ENCODE measurements around the gene SFMBT2.

DNA sequence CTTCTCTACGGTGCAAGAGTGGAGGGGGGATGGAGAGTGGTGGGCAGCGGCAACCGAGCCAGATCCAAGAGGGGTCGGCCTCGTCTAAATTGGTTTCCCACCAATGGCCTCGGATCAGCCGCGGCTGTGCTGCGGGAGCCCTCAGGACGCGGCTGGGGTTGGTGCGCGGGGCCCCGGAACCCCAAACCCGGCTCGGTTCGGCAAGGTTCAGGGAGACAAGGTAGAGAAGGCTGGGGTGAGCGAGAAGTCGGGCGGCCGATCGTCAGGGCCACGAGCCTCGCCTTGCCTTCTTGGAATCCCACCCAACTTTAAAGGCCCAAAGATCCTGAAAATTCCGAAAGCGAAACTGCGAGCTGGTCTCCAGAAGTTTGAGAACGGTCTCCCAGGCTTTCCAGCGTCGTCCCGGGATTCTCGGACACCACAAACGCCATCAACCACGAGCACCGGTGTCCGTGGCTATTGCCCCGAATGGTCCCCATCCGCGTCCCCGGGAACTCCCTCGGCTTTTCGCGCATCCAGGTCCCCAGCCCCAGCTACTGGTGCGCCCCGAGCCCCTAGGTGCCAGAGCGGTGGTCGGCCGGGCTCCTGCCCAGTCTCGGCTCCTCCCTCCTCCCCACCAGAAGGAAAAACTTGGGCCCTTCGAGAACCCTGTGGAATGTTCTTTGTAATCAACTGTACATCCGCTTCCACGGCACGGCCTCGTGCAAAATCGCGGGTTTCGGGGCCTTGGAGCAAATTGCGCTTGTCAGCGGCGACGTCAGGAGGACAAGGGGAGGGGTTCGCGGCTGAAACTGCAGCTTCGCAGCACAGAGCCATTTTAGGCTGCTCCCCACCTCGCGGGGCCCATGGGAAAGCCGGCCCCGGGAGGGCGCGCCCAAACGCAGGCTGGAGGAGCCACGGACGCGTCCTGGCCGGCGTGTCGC, 3.2 kb downstream of the SFMBT2 start:
- TF ChIP-seq CTCF (IDR thresholded peaks at IDR 0.05 in 2 of 3, conservative IDR thresholded peaks at IDR 0.05 in 1 of 3; ENCODE audit: borderline replicate concordance in 1 of 3, insufficient read depth in 1 of 3, low read depth in 2 of 3, low read length in 2 of 3) (no peak), ELF1 (IDR thresholded peaks at IDR 0.05; ENCODE audit: borderline replicate concordance, low read depth) (no peak), POLR2AphosphoS5 (IDR thresholded peaks at IDR 0.05; ENCODE audit: low read depth, low read length) (no peak), CEBPB (IDR thresholded peaks at IDR 0.05; ENCODE audit: low read depth) (no peak), EZH2 (IDR thresholded peaks at IDR 0.05) (no peak)

Data from HCT116 (cell line).